ENCODE data around the gene PCP2. TPM values are rescaled to one million over a fixed set of nuclear protein-coding genes. Genes with fewer than 3 reads are reported as not detected.

PCP2 gene
- total RNA-seq, 1 experiment from 2014 or later = not detected

DNA sequence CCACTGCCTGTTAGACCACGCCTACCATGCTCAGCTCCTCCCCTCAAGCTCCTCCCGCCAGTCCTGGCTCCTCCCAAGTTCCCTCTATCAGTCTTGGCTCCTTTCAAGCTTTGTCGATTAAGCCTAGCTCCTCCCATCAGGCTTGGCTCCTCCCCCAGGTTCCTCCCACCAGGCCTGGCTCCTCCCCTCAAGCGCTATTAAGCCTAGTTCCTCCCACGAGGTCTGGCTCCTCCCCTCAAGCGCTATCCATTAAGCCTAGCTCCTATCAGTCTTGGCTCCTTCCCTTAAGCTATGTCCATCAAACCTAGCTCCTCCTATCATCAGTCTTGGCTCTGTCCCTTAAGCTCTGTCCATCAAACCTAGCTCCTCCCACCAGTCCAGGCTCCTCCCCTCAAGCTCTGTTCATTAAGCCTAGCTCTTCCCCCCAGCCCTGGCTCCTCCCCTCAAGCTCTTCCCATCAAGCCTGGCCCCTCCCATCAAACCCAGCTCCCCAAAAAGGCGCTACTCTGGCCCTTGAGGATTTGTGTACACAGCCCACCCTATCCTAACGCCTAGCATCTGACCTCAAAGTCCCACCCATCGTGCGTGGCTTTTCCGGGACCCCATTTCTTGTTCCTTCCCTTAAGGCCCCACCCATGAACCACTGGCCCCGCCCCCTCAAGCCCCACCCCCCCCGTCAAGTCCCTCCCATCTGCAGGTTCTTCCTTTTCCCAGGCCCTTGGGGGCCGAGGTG lies 27.9 kb downstream of the PCP2 start:
- H3K4ac ChIP-seq (ENCODE audit: low read depth, low read length) = no peak overlapping the region
- no peak for TF ChIP-seq CTCF (conservative IDR thresholded peaks at IDR 0.05)
- no peaks in the 10 kb centered on the region; the same call in 1 of the 2 replicates for H3K4me1 ChIP-seq (ENCODE audit: insufficient read depth, low read length)
- peak overlapping the region in 1 of 2 experiments; percentile 45; a peak in 1 of 5 replicates for H3K4me3 Mint-ChIP-seq
- H2BK20ac ChIP-seq (ENCODE audit: low read depth, low read length, poor library complexity, severe bottlenecking) = no peak overlapping the region
- no peaks in the 10 kb centered on the region for H3K9me3 ChIP-seq (ENCODE audit: control insufficient read depth, low read depth, low read length)
- H3K79me2 ChIP-seq (ENCODE audit: insufficient read depth, low read length) = no peaks in the 10 kb centered on the region
- H3K9me3 Mint-ChIP-seq = peaks cover 0 to 2% of the 10 kb centered on the region in 2 experiments; a peak in 1 of 5 replicates
- H3K27me3 ChIP-seq (ENCODE audit: insufficient read depth, low read length) = no peaks in the 10 kb centered on the region
- no CpG with 5 or more reads among the region's 14 CpGs for WGBS (ENCODE audit: extremely low coverage, insufficient read length, low lambda C conversion rate)
- no peak overlapping the region for H3T11ph ChIP-seq (ENCODE audit: low read length)
- no peak overlapping the region for H3K23ac ChIP-seq (ENCODE audit: insufficient read length, low read depth, low read length)
- H3K27ac ChIP-seq (ENCODE audit: insufficient read length, low read depth, low read length) = no peak overlapping the region
- H2BK12ac ChIP-seq (ENCODE audit: insufficient read length, low read depth, low read length) = no peak overlapping the region
- H3K14ac ChIP-seq (ENCODE audit: insufficient read depth, low read length) = no peak overlapping the region
- H3K23me2 ChIP-seq (ENCODE audit: insufficient read length, low read depth, low read length, poor library complexity, severe bottlenecking) = no peaks in the 10 kb centered on the region
- H3K27ac Mint-ChIP-seq = peak overlapping the region in 2 of 3 experiments; percentile 40 to 82; a peak in 3 of 7 replicates
- H2BK120ac ChIP-seq (ENCODE audit: low read depth, low read length, poor library complexity, severe bottlenecking) = no peak overlapping the region
- no peak overlapping the region for H2BK5ac ChIP-seq (ENCODE audit: insufficient read length, low read length)
- H4K8ac ChIP-seq (replicated peaks; ENCODE audit: insufficient read length, low read depth, low read length) = no peak overlapping the region
- H2AFZ ChIP-seq (ENCODE audit: low read length) = no peak overlapping the region
- no peak overlapping the region for H3K9ac ChIP-seq (ENCODE audit: extremely low read depth, insufficient read length, low read length)
- H3K36me3 Mint-ChIP-seq (ENCODE audit: insufficient read depth in 1 of 3, low read depth in 3 of 3) = peaks cover 8 to 29% (median 27%) of the 10 kb centered on the region in 3 experiments
- DNase-seq = peak; percentile 84
- H4K91ac ChIP-seq (ENCODE audit: insufficient read length, low read depth, low read length) = no peak overlapping the region
- no peaks in the 10 kb centered on the region for H4K20me1 ChIP-seq (ENCODE audit: control insufficient read depth, insufficient read depth, insufficient read length)
- peaks cover 1% of the 10 kb centered on the region; the same call in 1 of the 2 replicates for H3K27me3 Mint-ChIP-seq (ENCODE audit: low read depth)
- H2BK15ac ChIP-seq (ENCODE audit: low read depth, low read length) = no peak overlapping the region
- no peak overlapping the region for H2AK5ac ChIP-seq (ENCODE audit: insufficient read length, low read length)
- no peak overlapping the region for H4K5ac ChIP-seq (ENCODE audit: insufficient read length, low read depth, low read length)
- no peak overlapping the region for H3K4me2 ChIP-seq (ENCODE audit: insufficient read depth, insufficient read length, low read length)
- peaks cover 5 to 23% of the 10 kb centered on the region in 2 experiments for H3K4me1 Mint-ChIP-seq
- no peak overlapping the region for H3K56ac ChIP-seq (ENCODE audit: insufficient read length, low read depth, low read length)
- peaks cover 5% of the 10 kb centered on the region for H3K79me1 ChIP-seq (ENCODE audit: insufficient read depth, low read depth, low read length, poor library complexity, severe bottlenecking)
- H3K18ac ChIP-seq (ENCODE audit: insufficient read length, low read depth, low read length) = no peak overlapping the region
